ENCODE results near the gene FAM216B.
"Not testable (repeated sequence)": the region's sequence is repeated elsewhere in the genome, so short reads cannot be mapped to it uniquely, and the experiment has no call there.

Gene FAM216B

GRCh38 chr13:42757678-42758420 is 23.5 kb upstream of the FAM216B start:
- TF ChIP-seq CTCF (conservative IDR thresholded peaks at IDR 0.05), result no peak
- H3K27ac ChIP-seq, result no peak overlapping the region

- TF ChIP-seq CTCF (conservative IDR thresholded peaks at IDR 0.05), result no peak
- H3K27ac ChIP-seq, result no peak overlapping the region
Measured at GRCh38 chr13:42758515-42758914, 22.9 kb upstream of the FAM216B start.

GRCh38 chr13:42760951-42761350 is 20.4 kb upstream of the FAM216B start:
- no peak for TF ChIP-seq CTCF (conservative IDR thresholded peaks at IDR 0.05)
- no peak overlapping the region for H3K27ac ChIP-seq

- TF ChIP-seq CTCF (conservative IDR thresholded peaks at IDR 0.05), result no peak
- no peak overlapping the region for H3K27ac ChIP-seq
Measured at GRCh38 chr13:42762251-42762650, 19.1 kb upstream of the FAM216B start.

- H3K27ac ChIP-seq, result no peak overlapping the region
- no peak for TF ChIP-seq CTCF (conservative IDR thresholded peaks at IDR 0.05)
Measured at GRCh38 chr13:42762917-42763316, 18.5 kb upstream of the FAM216B start.

GRCh38 chr13:42766016-42766415 is 15.4 kb upstream of the FAM216B start:
- TF ChIP-seq CTCF (conservative IDR thresholded peaks at IDR 0.05), result no peak
- H3K27ac ChIP-seq, result no peak overlapping the region

- H3K27ac ChIP-seq, result no peak overlapping the region
- TF ChIP-seq CTCF (conservative IDR thresholded peaks at IDR 0.05), result no peak
Measured at GRCh38 chr13:42769650-42770049, 11.7 kb upstream of the FAM216B start.

GRCh38 chr13:42776558-42776957 is 4.8 kb upstream of the FAM216B start:
- H3K27ac ChIP-seq, result not testable (repeated sequence)
